NCI-H2107 treated with DMSO at 0.1 percent for 48 hours (cell line): ENCODE data around the gene SH3D19.

Source experiments
- DNase-seq: peaks from one replicate; lab custom pipeline; 2025; ENCODE audit not compliant: unreplicated experiment; lab: John Stamatoyannopoulos, UW

SH3D19 gene, protein sequence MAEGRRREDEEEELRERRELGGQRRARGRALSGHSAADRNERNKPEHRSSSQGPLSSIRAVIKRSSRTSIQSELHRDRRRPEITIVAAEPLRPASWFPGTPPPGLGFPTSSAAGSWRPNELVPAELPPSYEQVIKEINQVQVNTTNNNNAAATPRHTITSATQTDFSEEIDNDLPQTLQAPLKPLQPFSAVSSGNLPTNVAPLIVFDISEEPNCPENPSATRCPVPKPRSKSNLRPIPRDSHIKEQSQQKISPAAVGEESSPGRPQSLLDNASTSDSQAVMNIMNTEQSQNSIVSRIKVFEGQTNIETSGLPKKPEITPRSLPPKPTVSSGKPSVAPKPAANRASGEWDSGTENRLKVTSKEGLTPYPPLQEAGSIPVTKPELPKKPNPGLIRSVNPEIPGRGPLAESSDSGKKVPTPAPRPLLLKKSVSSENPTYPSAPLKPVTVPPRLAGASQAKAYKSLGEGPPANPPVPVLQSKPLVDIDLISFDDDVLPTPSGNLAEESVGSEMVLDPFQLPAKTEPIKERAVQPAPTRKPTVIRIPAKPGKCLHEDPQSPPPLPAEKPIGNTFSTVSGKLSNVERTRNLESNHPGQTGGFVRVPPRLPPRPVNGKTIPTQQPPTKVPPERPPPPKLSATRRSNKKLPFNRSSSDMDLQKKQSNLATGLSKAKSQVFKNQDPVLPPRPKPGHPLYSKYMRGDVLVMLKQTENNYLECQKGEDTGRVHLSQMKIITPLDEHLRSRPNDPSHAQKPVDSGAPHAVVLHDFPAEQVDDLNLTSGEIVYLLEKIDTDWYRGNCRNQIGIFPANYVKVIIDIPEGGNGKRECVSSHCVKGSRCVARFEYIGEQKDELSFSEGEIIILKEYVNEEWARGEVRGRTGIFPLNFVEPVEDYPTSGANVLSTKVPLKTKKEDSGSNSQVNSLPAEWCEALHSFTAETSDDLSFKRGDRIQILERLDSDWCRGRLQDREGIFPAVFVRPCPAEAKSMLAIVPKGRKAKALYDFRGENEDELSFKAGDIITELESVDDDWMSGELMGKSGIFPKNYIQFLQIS

DNA sequence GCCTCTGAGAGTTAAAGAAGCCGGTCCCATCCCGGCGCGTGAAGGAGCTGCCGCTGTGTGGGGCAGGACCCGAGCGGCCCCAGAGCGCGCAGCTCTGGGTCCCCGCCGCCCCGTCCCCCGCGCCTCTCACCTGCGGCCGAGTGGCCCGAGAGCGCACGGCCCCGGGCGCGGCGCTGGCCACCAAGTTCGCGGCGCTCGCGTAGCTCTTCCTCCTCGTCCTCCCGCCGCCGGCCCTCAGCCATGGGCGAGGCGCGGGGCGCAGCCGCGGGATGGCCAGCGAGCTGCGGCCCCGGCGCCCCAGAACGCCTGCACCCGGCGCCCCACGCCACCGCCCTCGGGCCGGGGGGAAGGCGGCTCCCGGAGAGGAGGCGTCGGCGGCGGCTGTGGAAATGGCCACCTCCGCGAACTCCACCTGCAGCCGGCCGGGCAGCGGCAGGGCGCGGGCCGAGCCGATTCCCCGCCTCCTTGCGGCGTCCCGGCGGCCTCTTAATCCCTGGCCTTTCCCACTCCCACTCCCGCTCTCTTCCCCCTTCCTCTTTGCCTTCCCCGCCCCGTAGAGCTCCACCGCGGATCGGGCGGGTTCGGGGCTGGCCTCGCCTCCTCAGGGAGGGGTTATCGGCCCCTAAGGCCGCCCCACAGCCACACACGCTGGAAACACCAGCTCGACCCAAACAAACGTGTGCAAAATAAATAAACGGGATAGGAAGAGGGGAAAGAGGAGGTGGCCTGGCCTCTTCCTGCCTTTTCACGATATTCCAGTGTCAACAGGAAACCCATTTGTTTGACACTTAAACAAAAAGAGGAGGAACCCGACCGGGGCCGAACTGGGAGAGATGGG, at the start of gene SH3D19:
Gene SH3D19 (minus strand): TSS at position 495 of the 838 bp plus-strand sequence. CDS start 253 bp downstream, at position 242.
- DNase-seq, result no peak

DNA sequence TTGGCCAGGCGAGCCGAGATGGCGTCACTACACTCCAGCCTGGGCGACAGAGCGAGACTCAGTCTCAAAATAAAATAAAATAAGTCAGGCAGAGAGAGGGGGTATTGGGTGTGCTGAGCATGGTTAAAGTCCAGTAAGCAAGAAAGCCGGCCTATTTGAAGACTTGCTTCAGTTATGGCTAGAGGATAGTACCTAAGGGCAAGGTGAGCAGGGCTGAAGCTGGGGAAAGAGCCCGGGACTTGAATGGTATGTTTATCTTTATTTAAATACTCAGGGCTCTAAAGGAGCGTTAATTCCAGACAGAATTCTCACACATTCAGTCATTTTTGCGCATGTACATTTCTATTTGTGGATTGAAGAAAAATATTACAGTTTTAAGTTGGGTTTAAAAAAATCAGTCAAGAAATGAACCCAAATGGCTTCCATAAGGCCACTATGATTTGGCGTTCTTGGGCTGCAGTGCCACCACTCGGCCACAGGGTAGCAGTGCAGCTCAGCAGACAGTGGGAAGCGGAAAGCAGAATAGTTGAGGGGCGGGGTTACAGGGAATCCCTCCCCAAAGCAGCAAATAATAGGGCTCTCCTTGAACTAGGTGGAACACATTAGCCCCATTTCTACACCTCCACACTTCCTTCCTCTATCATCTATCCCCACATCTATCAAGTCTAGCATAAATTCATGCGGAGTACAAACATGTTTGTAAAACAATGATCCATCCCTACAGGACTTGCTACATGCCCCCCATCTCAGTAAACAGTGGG, 37.2 kb upstream of the SH3D19 start:
- peak; percentile 75 for DNase-seq

DNA sequence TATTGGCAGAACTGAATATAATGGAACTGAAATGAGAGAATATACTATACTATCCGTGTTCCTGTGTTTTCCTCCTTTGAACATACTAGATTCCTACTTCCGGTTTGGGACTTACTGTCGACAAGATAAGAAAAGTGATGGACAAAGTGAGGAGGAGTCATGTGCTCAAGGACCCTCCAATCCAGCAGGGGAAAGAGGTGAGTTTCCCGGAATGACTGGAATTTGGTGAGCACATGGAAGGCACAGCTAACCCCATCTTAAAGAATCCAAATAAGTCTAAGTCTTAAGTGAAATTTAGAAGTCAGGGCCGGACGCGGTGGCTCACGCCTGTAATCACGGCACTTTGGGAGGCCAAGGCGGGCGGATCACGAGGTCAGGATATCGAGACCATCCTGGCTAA, 36.6 kb upstream of the SH3D19 start:
- no peak for DNase-seq

GRCh38 chr4:151361126-151361525, 35.7 kb upstream of the SH3D19 start:
- DNase-seq, result no peak

DNA sequence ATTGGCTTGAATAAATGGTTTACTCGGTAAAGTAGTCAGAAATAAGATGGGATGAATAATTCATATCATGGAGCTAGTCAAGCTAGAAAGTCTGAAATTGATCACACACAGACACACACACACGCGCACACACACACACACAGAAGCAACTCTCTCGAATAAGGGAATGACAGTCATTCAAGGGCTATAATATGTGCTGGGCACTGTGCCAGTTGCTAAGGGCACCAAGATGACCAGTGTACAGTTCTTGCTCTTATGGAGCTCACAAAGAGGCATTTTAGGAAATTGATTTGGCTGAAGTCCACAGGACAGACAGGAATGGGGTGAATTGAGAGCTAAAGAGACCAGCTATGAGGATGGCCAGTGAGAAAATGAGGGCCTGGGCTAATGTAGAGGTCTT, 34.2 kb upstream of the SH3D19 start:
- no peak for DNase-seq

DNA sequence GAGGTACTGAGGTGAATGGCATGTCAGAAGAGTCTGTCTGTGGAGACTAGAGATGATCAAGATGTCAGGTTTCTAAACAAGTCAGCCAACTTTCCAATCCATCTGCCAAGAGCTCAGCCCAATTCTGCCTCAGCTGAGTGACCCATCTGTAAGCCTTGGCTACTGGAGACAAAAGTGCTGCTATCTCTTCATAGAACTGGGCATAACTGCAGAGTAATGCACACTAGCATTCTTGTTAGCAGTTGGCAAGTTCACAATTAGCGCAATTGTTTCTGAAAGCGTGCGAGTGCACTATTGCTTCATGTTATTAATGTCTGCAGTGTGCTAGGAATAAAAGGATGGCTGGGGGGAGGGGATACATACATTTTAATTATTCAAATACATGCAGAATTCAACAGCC, 32.9 kb upstream of the SH3D19 start:
- no peak for DNase-seq

DNA sequence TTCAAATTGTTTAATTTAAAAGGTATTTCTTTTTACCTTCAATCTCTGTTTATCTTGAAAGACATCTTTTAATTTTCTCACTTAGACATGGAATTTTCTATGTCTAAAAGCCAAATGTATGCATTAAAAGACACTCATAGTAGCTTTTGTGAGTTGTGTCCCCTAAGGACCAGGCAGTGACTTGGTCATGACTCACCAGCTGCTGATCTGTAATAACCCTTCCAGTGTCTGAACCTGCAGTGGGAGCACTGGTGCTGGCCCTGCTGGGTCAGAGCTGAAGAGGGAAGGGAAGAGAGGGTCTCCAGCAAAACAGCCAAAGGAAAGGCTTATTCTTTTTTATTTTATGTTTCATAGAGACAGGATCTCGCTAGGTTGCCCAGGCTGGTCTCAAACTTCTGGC, 31.1 kb upstream of the SH3D19 start:
- DNase-seq, result no peak

DNA sequence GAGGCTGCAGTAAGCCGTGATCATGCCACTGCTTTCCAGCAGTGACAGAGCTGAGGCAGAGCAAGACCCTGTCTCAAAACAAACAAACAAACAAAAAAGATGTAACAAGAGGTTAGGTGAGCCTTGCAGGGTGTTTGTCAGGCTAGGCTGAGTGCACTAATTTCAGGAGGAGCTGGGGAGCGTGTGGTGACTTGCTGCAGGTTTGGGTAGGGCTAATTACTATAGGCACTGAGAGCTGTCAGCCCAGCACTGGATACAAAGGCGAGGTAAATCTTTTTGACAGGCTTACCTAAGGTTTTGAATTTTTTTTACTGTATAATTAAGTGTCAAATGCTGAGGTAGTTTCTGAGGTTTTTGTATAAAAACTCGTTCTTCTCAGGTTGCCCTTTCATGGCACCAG, 29.8 kb upstream of the SH3D19 start:
- DNase-seq, result no peak

DNA sequence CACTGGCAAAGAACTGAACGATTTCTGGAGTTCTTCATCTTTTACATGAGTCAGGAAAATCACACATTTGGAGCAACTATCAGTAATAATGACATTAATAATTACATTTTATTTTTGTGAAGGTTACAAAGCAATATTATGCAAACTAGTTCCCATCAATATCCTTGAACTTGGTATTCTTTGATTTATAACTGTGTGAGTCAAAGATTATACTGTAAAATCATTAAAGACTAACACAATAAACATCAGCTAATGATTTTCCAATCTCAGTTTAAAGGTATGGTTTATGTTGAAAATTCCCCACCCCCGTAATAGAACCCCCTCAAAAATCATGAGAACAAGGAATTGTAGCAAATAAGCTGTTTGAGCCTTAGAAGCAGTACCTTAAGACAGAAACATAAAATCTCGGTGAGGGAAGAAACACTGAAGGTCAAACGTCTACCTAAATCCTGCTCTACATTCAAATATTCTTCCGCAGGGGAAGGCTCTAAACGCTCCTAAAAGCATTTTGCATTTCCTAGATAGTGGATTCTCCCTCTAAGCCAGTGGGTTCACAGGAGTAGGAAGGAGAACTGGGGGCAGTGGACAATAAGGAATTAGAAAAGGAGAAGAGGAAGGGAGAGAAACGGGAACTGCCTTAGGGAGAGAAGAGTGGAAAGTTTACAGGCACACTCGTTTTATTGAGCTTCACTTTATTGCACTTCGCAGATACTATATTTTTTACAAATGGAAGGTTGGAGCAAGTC, 22.3 kb upstream of the SH3D19 start:
- DNase-seq, result no peak

GRCh38 chr4:151344948-151345347, 19.5 kb upstream of the SH3D19 start:
- DNase-seq, result no peak

DNA sequence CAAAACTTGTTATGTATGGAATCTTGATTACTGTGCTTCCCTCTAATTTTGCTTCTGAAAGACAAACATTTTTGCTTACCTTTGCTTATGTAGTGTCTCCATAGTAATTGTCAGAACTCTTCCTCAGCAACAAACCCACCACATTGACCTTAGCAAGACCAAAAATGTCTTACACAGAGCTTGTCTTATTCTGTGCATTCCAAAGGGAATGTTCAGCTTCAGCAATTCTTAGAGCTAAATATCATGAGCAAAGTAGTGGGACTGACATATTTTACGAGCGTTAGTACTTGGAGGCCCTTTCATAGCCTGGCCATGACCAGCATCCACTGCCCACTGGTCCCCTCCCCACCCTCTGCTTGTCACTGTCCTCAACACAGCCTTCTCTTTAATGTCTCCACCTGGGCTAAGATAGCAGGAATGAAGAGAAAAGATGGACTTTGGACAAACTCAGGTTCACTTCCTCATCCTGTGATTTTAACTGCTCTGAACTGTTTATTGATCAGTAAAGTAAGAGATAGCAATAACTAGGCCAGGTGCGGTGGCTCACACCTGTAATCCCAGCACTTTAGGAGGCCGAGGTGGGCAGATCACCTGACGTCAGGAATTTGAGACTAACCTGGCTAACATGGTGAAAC, 15.5 kb upstream of the SH3D19 start:
- no peak for DNase-seq

DNA sequence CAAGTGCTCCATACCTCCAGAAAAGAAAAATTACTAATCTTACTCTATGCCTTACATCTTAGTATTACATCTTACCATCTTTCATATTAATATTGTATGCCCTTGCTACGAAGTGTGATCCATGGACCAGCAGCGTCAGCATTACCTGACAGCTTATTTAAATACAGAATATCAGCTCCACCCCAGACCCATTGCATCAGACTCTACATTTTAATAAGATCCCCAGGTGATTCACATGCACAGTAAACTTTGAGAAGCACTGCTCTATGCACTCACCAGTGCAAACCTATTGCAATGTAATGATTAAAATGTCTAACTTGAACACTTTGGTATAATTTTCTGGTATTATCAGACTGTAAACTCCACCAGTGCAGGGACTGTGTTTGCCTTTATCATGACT, 14.1 kb upstream of the SH3D19 start:
- DNase-seq, result no peak

DNA sequence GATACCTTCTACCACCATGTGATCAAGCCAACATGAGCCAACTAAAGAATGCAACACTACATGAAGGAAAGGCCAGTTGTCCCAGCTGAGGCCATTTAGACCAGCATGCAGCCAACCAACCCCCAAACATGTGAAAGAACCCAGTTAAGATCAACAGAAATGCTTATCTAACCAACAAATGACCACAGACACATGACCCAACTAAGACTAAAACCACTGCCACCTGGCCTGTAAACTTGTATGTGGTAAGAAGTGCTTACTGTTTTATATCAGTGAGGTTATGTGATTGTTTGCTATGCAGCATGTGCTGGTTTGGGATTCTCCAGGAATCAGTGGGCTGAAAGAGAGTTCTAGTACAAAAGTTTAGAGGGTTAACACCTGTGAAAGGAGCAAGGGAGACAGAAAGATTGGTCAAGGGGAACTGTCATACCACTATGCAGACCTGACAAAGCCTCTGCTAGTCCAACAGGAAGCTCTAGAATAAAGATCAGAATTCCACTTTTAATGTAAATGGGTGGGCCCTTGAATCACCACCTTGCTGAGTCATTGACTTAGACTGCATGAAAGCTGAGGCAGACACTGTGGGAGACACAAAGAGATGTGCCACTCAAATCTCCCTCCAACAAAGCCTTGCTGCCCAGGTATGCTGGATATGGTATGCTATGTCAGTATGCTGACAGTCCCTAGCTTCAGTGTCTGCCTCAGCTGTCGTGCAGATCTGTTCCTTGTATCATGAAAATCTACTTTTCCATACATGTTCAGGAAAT, 6.1 kb upstream of the SH3D19 start:
- DNase-seq, result no peak

DNA sequence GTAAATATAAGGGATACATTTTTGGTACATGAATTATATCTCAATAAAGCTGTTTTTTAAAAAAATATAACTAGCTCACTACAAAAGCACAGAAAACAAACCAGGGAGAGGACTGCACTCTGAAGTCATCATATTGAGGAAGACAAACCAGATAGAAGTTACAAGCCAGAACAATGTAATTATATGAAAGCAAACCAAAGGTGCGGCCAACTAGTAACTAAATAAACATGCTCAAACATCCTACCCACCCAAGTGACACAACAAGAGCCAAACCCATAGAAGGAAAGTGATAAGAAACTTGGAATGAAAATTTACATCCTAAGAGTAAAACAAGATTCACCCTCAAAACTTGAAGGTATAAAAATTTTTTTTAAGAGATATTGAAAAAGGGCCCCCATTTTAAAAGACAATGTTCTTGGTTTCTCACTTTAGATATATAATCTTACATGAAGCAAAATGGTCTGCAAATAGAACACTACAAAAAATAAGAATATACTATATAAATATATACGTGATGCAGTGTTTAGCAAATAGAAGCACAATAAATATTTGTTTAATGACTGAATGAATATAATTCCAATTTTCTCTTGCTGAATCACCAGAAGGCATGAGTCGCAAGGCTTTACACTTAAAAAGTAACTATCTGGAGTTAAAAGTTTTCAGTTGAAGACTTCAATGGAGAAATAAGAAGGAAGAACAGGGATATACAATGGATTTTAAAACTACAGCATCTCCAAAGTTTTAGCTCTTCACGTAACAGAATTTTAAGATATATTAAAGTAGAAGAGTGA, 4.0 kb upstream of the SH3D19 start:
- DNase-seq, result no peak

GRCh38 chr4:151325949-151326246, 493 bp upstream of the SH3D19 start:
- no peak for DNase-seq

- DNase-seq, result no peak
These were observed 674 bp downstream of the SH3D19 start for GRCh38 chr4:151324752-151325110.

- no peak for DNase-seq
These were observed 1.2 kb downstream of the SH3D19 start for GRCh38 chr4:151324124-151324751.
